Mononuclear cell (primary cell): Measurements from ENCODE around the gene PHACTR1. TPM values are rescaled to one million over a fixed set of nuclear protein-coding genes. Genes with fewer than 3 reads are reported as not detected.

ENCODE experiments used
- H3K27me3 ChIP-seq: 2 replicates; pipeline ENCODE4 v1.6.0; 2011; ENCODE audit warnings: low read length, control low read depth; ENCODE audit not compliant: insufficient read depth
- H3K4me1 ChIP-seq: 2 replicates; pipeline ENCODE4 v1.5.1; 2011; ENCODE audit warnings: mild to moderate bottlenecking, low read length, control low read depth; ENCODE audit not compliant: insufficient read depth
- H3K4me3 ChIP-seq: 2 replicates; pipeline ENCODE4 v1.5.1; 2011; ENCODE audit warnings: mild to moderate bottlenecking, low read length, moderate library complexity
- H3K9me3 ChIP-seq: 2 replicates; pipeline ENCODE4 v1.5.1; 2011; ENCODE audit warnings: low read depth, mild to moderate bottlenecking, control low read depth, low read length
- total RNA-seq: library from RNA; depleted of rRNA; stranded (reverse); fragments of >200 nt; gene quantifications from one replicate; pipeline ENCODE4 v1.2.3, GENCODE V29; 2012

PHACTR1 gene
- 81.6 TPM for total RNA-seq

- Histone ChIP-seq H3K4me1 (no peaks in the 10 kb centered on the region), H3K27me3 (no peaks in the 10 kb centered on the region), H3K4me3 (no peak within 1 kb of the TSS), H3K9me3 (no peaks in the 10 kb centered on the region)
These were observed at the start of gene PHACTR1 for GRCh38 chr6:12716298-12716916. Gene PHACTR1 (plus strand): TSS chr6:12716767.

- Histone ChIP-seq H3K4me3 (no peak overlapping the region), H3K27me3 (no peaks in the 10 kb centered on the region), H3K9me3 (no peaks in the 10 kb centered on the region), H3K4me1 (no peaks in the 10 kb centered on the region)
These were observed 49.7 kb upstream of the PHACTR1 start for GRCh38 chr6:12666886-12667285.

- Histone ChIP-seq H3K27me3 (no peaks in the 10 kb centered on the region), H3K9me3 (no peaks in the 10 kb centered on the region), H3K4me1 (no peaks in the 10 kb centered on the region), H3K4me3 (no peak overlapping the region)
These were observed 40.6 kb upstream of the PHACTR1 start for GRCh38 chr6:12675931-12676330.

- H3K27me3 ChIP-seq, result no peaks in the 10 kb centered on the region
- H3K4me3 ChIP-seq, result no peak overlapping the region
- no peaks in the 10 kb centered on the region for H3K4me1 ChIP-seq
- no peaks in the 10 kb centered on the region for H3K9me3 ChIP-seq
These were observed 37.2 kb upstream of the PHACTR1 start for GRCh38 chr6:12679341-12679740.

- H3K4me1 ChIP-seq, result no peaks in the 10 kb centered on the region
- H3K9me3 ChIP-seq, result no peaks in the 10 kb centered on the region
- H3K4me3 ChIP-seq, result no peak overlapping the region
- H3K27me3 ChIP-seq, result no peaks in the 10 kb centered on the region
These were observed 23.4 kb upstream of the PHACTR1 start for GRCh38 chr6:12693122-12693521.

- Histone ChIP-seq H3K9me3 (no peaks in the 10 kb centered on the region), H3K4me1 (no peaks in the 10 kb centered on the region), H3K4me3 (no peak overlapping the region), H3K27me3 (no peaks in the 10 kb centered on the region)
These were observed 18.3 kb upstream of the PHACTR1 start for GRCh38 chr6:12698298-12698697.

GRCh38 chr6:12704946-12705345, 11.6 kb upstream of the PHACTR1 start:
- H3K4me1 ChIP-seq, result no peaks in the 10 kb centered on the region
- peaks cover 4% of the 10 kb centered on the region for H3K27me3 ChIP-seq
- H3K9me3 ChIP-seq, result no peaks in the 10 kb centered on the region
- no peak overlapping the region for H3K4me3 ChIP-seq

- Histone ChIP-seq H3K27me3 (peaks cover 4% of the 10 kb centered on the region), H3K4me1 (no peaks in the 10 kb centered on the region), H3K4me3 (no peak overlapping the region), H3K9me3 (no peaks in the 10 kb centered on the region)
These were observed 7.5 kb upstream of the PHACTR1 start for GRCh38 chr6:12709116-12709515.

- Histone ChIP-seq H3K27me3 (peaks cover 4% of the 10 kb centered on the region), H3K4me1 (no peaks in the 10 kb centered on the region), H3K4me3 (no peak overlapping the region), H3K9me3 (no peaks in the 10 kb centered on the region)
These were observed 6.9 kb upstream of the PHACTR1 start for GRCh38 chr6:12709556-12710232.

- no peak overlapping the region for H3K4me3 ChIP-seq
- H3K9me3 ChIP-seq, result no peaks in the 10 kb centered on the region
- H3K27me3 ChIP-seq, result peaks cover 4% of the 10 kb centered on the region
- H3K4me1 ChIP-seq, result no peaks in the 10 kb centered on the region
These were observed 5.6 kb upstream of the PHACTR1 start for GRCh38 chr6:12710921-12711320.

GRCh38 chr6:12714022-12714421, 2.5 kb upstream of the PHACTR1 start:
- no peak overlapping the region for H3K4me3 ChIP-seq
- H3K9me3 ChIP-seq, result no peaks in the 10 kb centered on the region
- no peaks in the 10 kb centered on the region for H3K4me1 ChIP-seq
- no peaks in the 10 kb centered on the region for H3K27me3 ChIP-seq

- no peaks in the 10 kb centered on the region for H3K4me1 ChIP-seq
- H3K27me3 ChIP-seq, result no peaks in the 10 kb centered on the region
- no peaks in the 10 kb centered on the region for H3K9me3 ChIP-seq
- H3K4me3 ChIP-seq, result no peak overlapping the region
These were observed 1.1 kb upstream of the PHACTR1 start for GRCh38 chr6:12715437-12715836.

- Histone ChIP-seq H3K9me3 (no peaks in the 10 kb centered on the region), H3K27me3 (no peaks in the 10 kb centered on the region), H3K4me1 (no peaks in the 10 kb centered on the region), H3K4me3 (no peak overlapping the region)
These were observed 789 bp downstream of the PHACTR1 start for GRCh38 chr6:12717356-12717755.

- Histone ChIP-seq H3K9me3 (no peaks in the 10 kb centered on the region), H3K4me1 (no peaks in the 10 kb centered on the region), H3K27me3 (no peaks in the 10 kb centered on the region)
These were observed 1.4 kb downstream of the PHACTR1 start for GRCh38 chr6:12718015-12718414.

GRCh38 chr6:12719017-12719416, 2.5 kb downstream of the PHACTR1 start:
- no peak overlapping the region for H3K4me3 ChIP-seq
- no peaks in the 10 kb centered on the region for H3K9me3 ChIP-seq
- no peaks in the 10 kb centered on the region for H3K27me3 ChIP-seq
- H3K4me1 ChIP-seq, result no peaks in the 10 kb centered on the region

More at GRCh38 chr6:12718015-12718414, 1.4 kb downstream of the PHACTR1 start:
- no peak overlapping the region for H3K4me3 ChIP-seq

- no peaks in the 10 kb centered on the region for H3K27me3 ChIP-seq
- no peak overlapping the region for H3K4me3 ChIP-seq
- H3K4me1 ChIP-seq, result no peaks in the 10 kb centered on the region
- H3K9me3 ChIP-seq, result no peaks in the 10 kb centered on the region
These were observed 3.7 kb downstream of the PHACTR1 start for GRCh38 chr6:12720310-12720709.
